Measurements from ENCODE around the gene TPD52L3. TPM values are rescaled to one million over a fixed set of nuclear protein-coding genes. Genes with fewer than 3 reads are reported as not detected.

The TPD52L3 gene
- total RNA-seq, result not detected in 2 replicates

- DNase-seq, result no peak
Observed at GRCh38 chr9:6328103-6328502, at the start of gene TPD52L3. TSS of gene TPD52L3 (plus strand) at chr9:6328375. CDS start at chr9:6328596, 221 bp downstream.

- DNase-seq, result no peak
Observed at GRCh38 chr9:6301858-6302257, 26.3 kb upstream of the TPD52L3 start.

DNA sequence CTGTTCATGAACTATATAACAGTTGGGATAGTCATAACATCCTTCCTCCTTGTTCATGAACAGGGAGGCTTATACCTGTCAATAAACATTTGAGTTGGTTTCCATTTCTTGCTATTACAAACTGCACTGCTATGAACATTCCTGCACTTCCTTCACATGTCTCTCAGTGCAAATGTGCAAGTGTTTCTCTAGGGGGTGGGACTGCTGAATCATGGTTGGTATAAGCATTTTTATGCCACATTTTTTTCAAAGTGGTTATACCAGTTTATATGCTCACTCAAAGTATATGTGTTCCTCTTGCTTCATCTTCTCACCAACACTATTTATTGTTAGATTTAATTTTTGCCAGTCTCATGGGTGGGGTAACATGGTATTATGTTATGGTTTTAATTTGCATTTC, 25.8 kb upstream of the TPD52L3 start:
- DNase-seq, result peak; percentile 44

GRCh38 chr9:6304232-6304631, 23.9 kb upstream of the TPD52L3 start:
- DNase-seq, result no peak

GRCh38 chr9:6305954-6306563, 22.1 kb upstream of the TPD52L3 start:
- peak; percentile 76 for DNase-seq

DNA sequence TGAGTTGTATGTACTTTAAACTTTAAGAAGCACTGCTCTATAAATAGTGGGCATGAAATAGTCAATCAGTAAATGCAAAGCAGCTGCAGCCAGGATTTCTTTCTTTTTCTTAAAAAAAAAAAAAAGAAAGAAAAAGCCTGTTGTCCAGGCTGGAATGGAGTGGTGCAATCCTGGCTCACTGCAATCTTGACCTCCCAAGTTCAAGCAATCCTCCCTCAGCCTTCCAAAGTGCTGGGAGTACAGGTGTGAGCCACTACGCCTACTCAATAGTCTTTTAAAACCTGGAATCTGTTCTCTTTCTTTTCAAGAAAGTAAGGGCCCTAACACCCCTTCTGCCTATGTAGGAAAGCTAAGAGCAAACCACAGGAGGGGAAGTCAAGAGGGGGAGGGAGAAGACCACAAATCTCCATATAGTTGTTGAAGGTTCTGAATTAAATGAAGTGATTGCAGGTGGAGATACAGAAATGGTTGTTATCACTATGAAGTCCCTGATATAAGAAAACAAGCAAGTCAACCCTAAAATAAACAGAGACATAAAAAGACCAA, 20.6 kb upstream of the TPD52L3 start:
- DNase-seq, result no peak

GRCh38 chr9:6330958-6331634, 2.9 kb downstream of the TPD52L3 start:
- peak; percentile 74 for DNase-seq

GRCh38 chr9:6334305-6334704, 6.1 kb downstream of the TPD52L3 start:
- no peak for DNase-seq

DNA sequence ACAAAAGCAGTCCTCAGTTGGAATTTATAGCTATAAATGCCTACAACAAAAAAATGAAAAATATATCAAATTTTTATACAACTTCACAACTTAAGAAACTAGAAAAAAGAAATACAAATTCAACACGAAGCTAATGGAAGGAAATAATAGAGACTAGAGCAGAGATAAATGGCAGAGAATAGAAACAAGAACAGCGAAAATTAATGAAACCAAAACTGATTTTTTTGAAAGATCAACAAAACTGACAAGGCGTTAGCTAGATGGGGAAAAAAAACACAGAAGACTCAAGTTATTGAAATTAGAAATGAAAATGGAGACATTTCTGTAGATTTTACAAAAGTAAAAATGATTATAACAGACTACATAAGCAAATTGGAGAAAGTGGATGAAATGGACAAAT, 20.6 kb downstream of the TPD52L3 start:
- no peak for DNase-seq

DNA sequence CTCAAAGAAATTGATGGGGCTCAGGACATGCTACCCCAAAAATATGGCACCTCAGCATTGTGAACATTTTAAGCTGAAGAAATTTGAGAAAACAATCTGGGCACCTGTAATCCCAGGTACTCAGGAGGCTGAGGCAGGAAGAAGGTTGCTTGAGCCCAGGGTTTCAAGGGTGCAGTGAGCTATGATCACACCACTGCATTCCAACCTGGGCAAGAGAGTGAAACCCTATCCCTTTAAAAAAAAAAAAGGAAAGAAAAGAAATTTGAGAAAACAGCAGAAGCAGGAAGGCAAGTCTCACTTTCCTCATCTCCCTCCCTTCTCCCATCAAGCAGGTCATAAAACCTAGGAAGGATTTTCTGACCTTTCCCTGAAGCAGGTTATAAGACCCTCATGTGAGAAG, 23.6 kb downstream of the TPD52L3 start:
- DNase-seq, result no peak

DNA sequence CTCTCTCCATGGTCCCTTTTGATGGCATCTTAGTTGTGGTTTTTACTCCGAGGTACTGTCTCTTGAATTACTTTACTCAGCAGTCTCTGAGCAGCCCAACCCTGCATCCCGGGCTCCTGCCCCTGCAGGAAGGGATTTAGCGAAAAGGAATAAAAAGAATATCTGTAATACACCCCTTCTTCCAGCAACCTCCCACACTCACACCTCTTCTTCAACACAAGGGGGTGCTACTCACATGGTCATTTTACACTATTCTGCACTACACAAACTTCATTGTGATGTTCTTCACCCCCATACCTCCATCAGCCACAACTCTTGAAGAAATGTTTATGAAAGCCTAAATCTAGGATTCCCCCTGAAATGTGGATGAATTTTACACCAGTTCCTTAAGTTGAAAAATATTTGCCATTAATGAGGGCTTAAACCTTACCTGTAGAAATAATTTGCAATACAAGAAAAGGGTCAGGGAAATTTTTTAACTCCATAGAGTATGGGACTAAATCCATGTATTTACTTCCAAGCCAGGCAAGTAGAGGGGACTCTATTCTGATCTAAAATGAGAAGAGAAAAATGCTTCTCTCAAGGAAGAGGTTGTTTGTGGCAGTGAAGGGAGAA, 26.0 kb downstream of the TPD52L3 start:
- DNase-seq, result peak; percentile 83

GRCh38 chr9:6355728-6356127, 27.6 kb downstream of the TPD52L3 start:
- DNase-seq, result peak; percentile 47

GRCh38 chr9:6356441-6356840, 28.3 kb downstream of the TPD52L3 start:
- DNase-seq, result no peak

DNA sequence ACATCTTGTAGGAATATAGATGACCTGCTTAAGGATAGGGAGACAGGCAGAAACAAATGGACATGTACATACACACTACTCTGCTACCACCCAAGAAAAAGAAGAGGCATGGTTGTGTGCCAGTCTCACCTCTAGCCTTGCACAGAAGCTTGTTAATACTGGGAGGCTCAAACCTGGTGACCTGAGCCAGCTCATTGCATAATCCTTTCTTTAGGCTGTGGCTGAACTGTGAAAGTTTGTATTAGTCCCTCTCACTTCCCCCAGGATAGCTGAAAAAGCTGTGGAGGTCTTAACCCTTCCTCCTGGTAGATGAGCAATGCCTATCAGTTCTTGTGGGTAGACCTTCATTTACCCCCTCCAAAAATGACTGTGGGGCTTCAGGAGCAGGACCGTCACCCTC, 28.7 kb downstream of the TPD52L3 start:
- DNase-seq, result no peak

DNA sequence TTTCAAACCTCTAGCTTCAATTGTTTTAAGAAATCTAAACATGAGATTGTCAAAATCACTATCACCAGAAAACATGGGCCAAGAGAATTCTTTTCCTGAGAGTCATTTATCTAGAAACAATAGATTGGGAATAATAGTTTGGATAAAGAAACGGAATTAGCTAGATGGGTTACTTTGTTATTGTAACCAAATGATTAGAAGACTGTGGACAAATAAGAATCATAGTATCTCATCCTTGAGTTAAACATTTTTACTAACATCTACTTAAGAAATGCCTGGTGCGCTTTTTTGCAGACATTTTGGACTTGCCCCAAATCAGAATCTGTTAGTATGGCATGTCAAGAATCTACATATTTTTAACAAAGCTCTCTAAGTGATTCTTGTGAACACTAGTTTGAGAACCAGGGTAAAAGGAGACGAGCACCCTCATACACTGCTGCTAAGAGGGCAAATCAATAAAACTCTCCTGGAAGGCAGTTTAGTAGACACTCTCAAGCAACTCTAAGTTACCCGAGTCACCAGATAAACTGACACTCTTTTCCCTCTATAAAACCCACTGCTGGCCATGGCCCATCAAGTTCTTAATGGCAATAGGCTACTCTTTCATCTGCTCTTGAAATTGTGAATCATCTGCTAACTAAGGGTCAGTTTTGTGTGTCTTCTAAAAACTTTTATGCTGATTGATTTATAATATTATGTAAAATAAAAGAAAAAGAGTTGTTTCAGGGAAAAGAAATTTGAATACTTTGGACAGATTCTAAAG, 39.1 kb downstream of the TPD52L3 start:
- DNase-seq, result peak; percentile 11

- DNase-seq, result no peak
Observed at GRCh38 chr9:6368831-6369230, 40.7 kb downstream of the TPD52L3 start.

Other genes with a start within 250 kb of the TPD52L3 start
- 11.8 and 38.5 TPM in 2 replicates for gene IL33, start 112.6 kb upstream of the TPD52L3 start, total RNA-seq
- gene UHRF2, start 84.8 kb downstream of the TPD52L3 start, total RNA-seq, result 88.9 and 99.9 TPM in 2 replicates